KG1 (cell line): ENCODE data around the gene TAS2R41.
"Not testable (repeated sequence)": the region's sequence is repeated elsewhere in the genome, so short reads cannot be mapped to it uniquely, and the experiment has no call there.

Source experiments
- DNase-seq: peaks from one replicate; lab custom pipeline; 2025; lab: John Stamatoyannopoulos, UW

TAS2R41 gene

GRCh38 chr7:143519411-143520131, 41.9 kb downstream of the TAS2R41 start:
- DNase-seq = no peak

- not testable (repeated sequence) for DNase-seq
Observed at GRCh38 chr7:143522309-143522916, 44.7 kb downstream of the TAS2R41 start.
